H9 (cell line): ENCODE measurements around the gene UTP4. TPM values are rescaled to one million over a fixed set of nuclear protein-coding genes. Genes with fewer than 3 reads are reported as not detected.

ENCODE experiments used
- DNase-seq: peaks from one replicate; pipeline ENCODE4 v3.0.0-alpha.2; 2017
- H2AFZ ChIP-seq: one replicate; pipeline ENCODE4 v1.6.1; 2013; ENCODE audit warnings: mild to moderate bottlenecking, low read length, control low read depth, moderate library complexity
- H2AK5ac ChIP-seq: 2 replicates; pipeline ENCODE4 v1.6.1; 2013; ENCODE audit warnings: low read length, control low read depth, mixed read lengths; ENCODE audit not compliant: insufficient read length
- H2BK120ac ChIP-seq: one replicate; pipeline ENCODE4 v1.6.1; 2013; ENCODE audit warnings: low read depth, mild to moderate bottlenecking, low read length, control low read depth, inconsistent platforms; ENCODE audit not compliant: poor library complexity, severe bottlenecking
- H2BK12ac ChIP-seq: 2 replicates; pipeline ENCODE4 v1.6.1; 2013; ENCODE audit warnings: low read length, control low read depth, mixed read lengths, low read depth; ENCODE audit not compliant: insufficient read length
- H2BK15ac ChIP-seq: 2 replicates; pipeline ENCODE4 v1.6.1; 2013; ENCODE audit warnings: low read depth, low read length, control low read depth
- H2BK20ac ChIP-seq: one replicate; pipeline ENCODE4 v1.6.1; 2013; ENCODE audit warnings: low read depth, mild to moderate bottlenecking, low read length, control low read depth, inconsistent platforms; ENCODE audit not compliant: poor library complexity, severe bottlenecking
- H2BK5ac ChIP-seq: 2 replicates; pipeline ENCODE4 v1.6.1; 2013; ENCODE audit warnings: low read length, control low read depth, mixed read lengths; ENCODE audit not compliant: insufficient read length
- H3K14ac ChIP-seq: 2 replicates; pipeline ENCODE4 v1.6.1; 2013; ENCODE audit warnings: low read length, control low read depth; ENCODE audit not compliant: insufficient read depth
- H3K18ac ChIP-seq: 2 replicates; pipeline ENCODE4 v1.6.1; 2013; ENCODE audit warnings: low read depth, mild to moderate bottlenecking, mixed read lengths, low read length, control low read depth; ENCODE audit not compliant: insufficient read length
- H3K23ac ChIP-seq: 2 replicates; pipeline ENCODE4 v1.6.1; 2013; ENCODE audit warnings: low read length, control low read depth, mixed read lengths, low read depth; ENCODE audit not compliant: insufficient read length
- H3K23me2 ChIP-seq: 2 replicates; pipeline ENCODE4 v1.6.1; 2013; ENCODE audit warnings: low read depth, mild to moderate bottlenecking, mixed read lengths, low read length, control low read depth; ENCODE audit not compliant: insufficient read length, poor library complexity, severe bottlenecking
- H3K27ac ChIP-seq: 2 replicates; pipeline ENCODE4 v1.5.1; 2013; ENCODE audit warnings: low read length, control low read depth, mixed read lengths, low read depth; ENCODE audit not compliant: insufficient read length
- H3K27me3 ChIP-seq: 2 replicates; pipeline ENCODE4 v1.6.1; 2013; ENCODE audit warnings: low read length, control low read depth, inconsistent platforms; ENCODE audit not compliant: insufficient read depth
- H3K4ac ChIP-seq: 2 replicates; pipeline ENCODE4 v1.6.1; 2013; ENCODE audit warnings: low read depth, mild to moderate bottlenecking, control low read depth, inconsistent platforms, low read length, moderate library complexity
- H3K4me1 ChIP-seq: 2 replicates; pipeline ENCODE4 v1.6.1; 2013; ENCODE audit warnings: low read length, control low read depth, inconsistent platforms; ENCODE audit not compliant: insufficient read depth
- H3K4me2 ChIP-seq: 2 replicates; pipeline ENCODE4 v1.6.1; 2013; ENCODE audit warnings: low read length, control low read depth, mixed read lengths; ENCODE audit not compliant: insufficient read length, insufficient read depth
- H3K56ac ChIP-seq: 2 replicates; pipeline ENCODE4 v1.6.1; 2013; ENCODE audit warnings: low read depth, mild to moderate bottlenecking, mixed read lengths, low read length, control low read depth; ENCODE audit not compliant: insufficient read length
- H3K79me1 ChIP-seq: 2 replicates; pipeline ENCODE4 v1.6.1; 2013; ENCODE audit warnings: low read depth, mild to moderate bottlenecking, moderate library complexity, low read length, control low read depth, inconsistent platforms; ENCODE audit not compliant: insufficient read depth, poor library complexity, severe bottlenecking
- H3K79me2 ChIP-seq: 2 replicates; pipeline ENCODE4 v1.6.1; 2013; ENCODE audit warnings: low read length, control low read depth, inconsistent platforms; ENCODE audit not compliant: insufficient read depth
- H3K9ac ChIP-seq: 2 replicates; pipeline ENCODE4 v1.6.1; 2013; ENCODE audit warnings: low read length, control low read depth, mixed read lengths; ENCODE audit not compliant: insufficient read length; ENCODE audit errors: extremely low read depth
- H3K9me3 ChIP-seq: one replicate; pipeline ENCODE4 v1.6.1; 2013; ENCODE audit warnings: low read depth, low read length, inconsistent platforms; ENCODE audit not compliant: control insufficient read depth
- H3T11ph ChIP-seq: one replicate; pipeline ENCODE4 v1.6.1; 2013; ENCODE audit warnings: mild to moderate bottlenecking, low read length, control low read depth, inconsistent platforms
- H4K20me1 ChIP-seq: one replicate; pipeline ENCODE4 v1.6.1; 2013; ENCODE audit not compliant: control insufficient read depth, insufficient read length, insufficient read depth
- H4K5ac ChIP-seq: 2 replicates; pipeline ENCODE4 v1.6.1; 2013; ENCODE audit warnings: low read depth, mild to moderate bottlenecking, mixed read lengths, low read length, control low read depth; ENCODE audit not compliant: insufficient read length
- H4K8ac ChIP-seq: replicated peaks from 2 replicates; pipeline ENCODE4 v1.6.1; 2013; ENCODE audit warnings: low read length, control low read depth, mixed read lengths, low read depth; ENCODE audit not compliant: insufficient read length
- H4K91ac ChIP-seq: 2 replicates; pipeline ENCODE4 v1.6.1; 2013; ENCODE audit warnings: low read depth, mild to moderate bottlenecking, moderate library complexity, mixed read lengths, low read length, control low read depth; ENCODE audit not compliant: insufficient read length
- H3K27ac Mint-ChIP-seq, 3 experiments: 2 replicates in 2 of 3; 3 replicates in 1 of 3; pipeline ENCODE4 v1.8.0; 2020 to 2021; ENCODE audit warnings: mixed read lengths in 3 of 3, mild to moderate bottlenecking in 1 of 3, moderate library complexity in 1 of 3
- H3K27me3 Mint-ChIP-seq: 2 replicates; pipeline ENCODE4 v1.8.0; 2021; ENCODE audit warnings: low read depth, mild to moderate bottlenecking, moderate library complexity, mixed read lengths
- H3K36me3 Mint-ChIP-seq, 3 experiments: 2 replicates in 2 of 3; 3 replicates in 1 of 3; pipeline ENCODE4 v1.8.0; 2020 to 2021; ENCODE audit warnings: low read depth in 3 of 3, mixed read lengths in 3 of 3; ENCODE audit not compliant: insufficient read depth in 1 of 3
- H3K4me1 Mint-ChIP-seq, 2 experiments: 2 replicates each; pipeline ENCODE4 v1.8.0; 2020; ENCODE audit warnings: mixed read lengths in 2 of 2
- H3K4me3 Mint-ChIP-seq, 2 experiments: 2 replicates in 1 of 2; 3 replicates in 1 of 2; pipeline ENCODE4 v1.8.0; 2020 to 2021; ENCODE audit warnings: mild to moderate bottlenecking in 2 of 2, mixed read lengths in 2 of 2, moderate library complexity in 1 of 2
- H3K9me3 Mint-ChIP-seq, 2 experiments: 2 replicates in 1 of 2; 3 replicates in 1 of 2; pipeline ENCODE4 v1.8.0; 2020; ENCODE audit warnings: mild to moderate bottlenecking in 2 of 2, mixed read lengths in 2 of 2, moderate library complexity in 1 of 2
- WGBS: extraction: QIAGEN DNeasy Blood & Tissue Kit; methylation state at CpG from one replicate; pipeline ENCODE4 v1.1.7; 2013; ENCODE audit warnings: missing lambda C conversion rate, low lambda C conversion rate, mixed read lengths; ENCODE audit not compliant: insufficient read length; ENCODE audit errors: extremely low coverage; 5-methylcytosine and 5-hydroxymethylcytosine counted together
- total RNA-seq: library from RNA; stranded (reverse); gene quantifications from 2 replicates; pipeline ENCODE4 v1.2.1, GENCODE V29; 2021
- TF ChIP-seq, protein P1 (sequence below): fragments of 200-600 bp; sonication (generic); conservative IDR thresholded peaks from 3 replicates; pipeline ENCODE4 v1.8.0; 2021; ENCODE audit warnings: antibody characterized with exemption, mild to moderate bottlenecking

The UTP4 gene
- total RNA-seq, 1 experiment from 2014 or later, result 94.0 TPM

DNA sequence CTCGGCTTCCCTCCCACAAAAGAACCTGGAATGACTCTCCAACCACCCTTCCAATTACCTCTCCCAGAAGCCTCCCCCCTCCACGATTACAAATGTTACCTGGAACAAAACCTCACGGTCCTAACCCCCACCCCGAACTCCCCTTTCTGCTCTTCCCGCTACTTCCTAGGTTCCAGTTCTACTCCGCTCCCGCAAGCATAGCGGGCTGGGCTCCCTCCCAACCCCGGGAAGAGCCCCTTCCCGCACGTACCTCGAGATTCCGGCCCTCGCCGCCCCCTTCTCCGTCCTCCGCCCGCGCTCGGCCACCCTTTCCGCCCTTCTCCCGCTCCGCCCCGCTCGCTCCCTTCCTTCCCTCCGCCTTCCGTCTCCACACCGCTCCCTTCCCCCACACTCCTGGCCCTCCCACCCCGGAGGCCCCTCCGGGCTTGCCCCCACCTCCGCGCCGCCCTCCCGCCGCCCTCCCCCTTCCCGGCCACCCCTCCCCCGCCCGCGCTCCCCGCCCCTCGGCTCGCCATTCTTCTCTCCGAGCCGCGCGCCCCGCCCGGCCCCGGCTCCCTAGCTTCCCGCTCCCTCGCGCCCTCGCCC is 518 bp upstream of the UTP4 start:
- TF ChIP-seq, protein P1, sequence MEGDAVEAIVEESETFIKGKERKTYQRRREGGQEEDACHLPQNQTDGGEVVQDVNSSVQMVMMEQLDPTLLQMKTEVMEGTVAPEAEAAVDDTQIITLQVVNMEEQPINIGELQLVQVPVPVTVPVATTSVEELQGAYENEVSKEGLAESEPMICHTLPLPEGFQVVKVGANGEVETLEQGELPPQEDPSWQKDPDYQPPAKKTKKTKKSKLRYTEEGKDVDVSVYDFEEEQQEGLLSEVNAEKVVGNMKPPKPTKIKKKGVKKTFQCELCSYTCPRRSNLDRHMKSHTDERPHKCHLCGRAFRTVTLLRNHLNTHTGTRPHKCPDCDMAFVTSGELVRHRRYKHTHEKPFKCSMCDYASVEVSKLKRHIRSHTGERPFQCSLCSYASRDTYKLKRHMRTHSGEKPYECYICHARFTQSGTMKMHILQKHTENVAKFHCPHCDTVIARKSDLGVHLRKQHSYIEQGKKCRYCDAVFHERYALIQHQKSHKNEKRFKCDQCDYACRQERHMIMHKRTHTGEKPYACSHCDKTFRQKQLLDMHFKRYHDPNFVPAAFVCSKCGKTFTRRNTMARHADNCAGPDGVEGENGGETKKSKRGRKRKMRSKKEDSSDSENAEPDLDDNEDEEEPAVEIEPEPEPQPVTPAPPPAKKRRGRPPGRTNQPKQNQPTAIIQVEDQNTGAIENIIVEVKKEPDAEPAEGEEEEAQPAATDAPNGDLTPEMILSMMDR, result no peak

More for the DNA sequence above, 518 bp upstream of the UTP4 start:
- Histone ChIP-seq H2BK12ac (no peak overlapping the region), H2AFZ (peak overlapping the region; percentile 33), H3K23ac (no peak overlapping the region), H3T11ph (peak overlapping the region; percentile 39), H2BK15ac (no peak overlapping the region), H2BK5ac (peak overlapping the region; percentile 65), H4K8ac (peak overlapping the region; percentile 81), H4K91ac (no peak overlapping the region), H3K4ac (peak overlapping the region; percentile 86; the same call in 1 of the 2 replicates), H3K18ac (peak overlapping the region; percentile 98), H3K9me3 (no peaks in the 10 kb centered on the region), H3K9ac (peak overlapping the region; percentile 96), H2BK120ac (peak overlapping the region; percentile 99), H2BK20ac (no peak overlapping the region), H3K27ac (peak overlapping the region; percentile 93), H3K79me2 (peaks cover 33% of the 10 kb centered on the region), H3K79me1 (peaks cover 3% of the 10 kb centered on the region), H3K4me1 (peaks cover 2% of the 10 kb centered on the region; the same call in 1 of the 2 replicates), H3K56ac (peak overlapping the region; percentile 89), H3K27me3 (no peaks in the 10 kb centered on the region), H4K5ac (peak overlapping the region; percentile 96), H3K23me2 (peaks cover 12% of the 10 kb centered on the region), H2AK5ac (no peak overlapping the region), H4K20me1 (no peaks in the 10 kb centered on the region), H3K14ac (peak overlapping the region; percentile 97), H3K4me2 (peak overlapping the region; percentile 70)
- Mint-ChIP-seq H3K4me3 (peak overlapping the region; percentile 99), H3K9me3 (no peaks in the 10 kb centered on the region), H3K4me1 (peaks cover 24 to 33% of the 10 kb centered on the region in 2 experiments), H3K27me3 (no peaks in the 10 kb centered on the region), H3K36me3 (peaks cover 14 to 61% (median 37%) of the 10 kb centered on the region in 3 experiments; a peak in 6 of 7 replicates), H3K27ac (peak overlapping the region; percentile 96 to 100 (median 98))
- no CpG with 5 or more reads among the region's 53 CpGs for WGBS
- DNase-seq, result peak; percentile 76
